Germinal center (tissue), 1 donor: ENCODE results near the gene SFT2D1.
A peak's percentile ranks its signal among the peaks of the same experiment; 100 is the strongest.
"Not testable (repeated sequence)": the region's sequence is repeated elsewhere in the genome, so short reads cannot be mapped to it uniquely, and the experiment has no call there.

Source experiments
- DNase-seq: peaks from one replicate; pipeline ENCODE4 v3.0.0; 2012; ENCODE audit warnings: mixed read lengths, low spot score

Gene SFT2D1

DNA sequence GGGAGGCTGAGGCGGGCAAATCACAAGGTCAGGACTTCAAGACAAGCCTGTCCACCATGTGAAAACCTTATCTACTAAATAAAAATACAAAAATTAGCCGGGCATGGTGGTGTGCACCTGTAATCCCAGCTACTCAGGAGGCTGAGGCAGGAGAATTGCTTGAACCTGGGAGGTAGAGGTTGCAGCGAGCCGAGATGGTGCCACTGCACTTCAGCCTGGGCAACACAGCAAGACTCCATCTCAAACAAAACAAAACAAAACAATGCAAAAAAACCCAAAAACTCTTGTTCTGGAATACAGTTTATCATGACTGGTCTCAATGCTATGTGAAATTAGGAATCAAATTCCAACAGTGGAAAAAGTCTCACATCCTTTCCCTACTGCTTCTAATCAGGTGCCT, 20.1 kb upstream of the SFT2D1 start:
- not testable (repeated sequence) for DNase-seq

DNA sequence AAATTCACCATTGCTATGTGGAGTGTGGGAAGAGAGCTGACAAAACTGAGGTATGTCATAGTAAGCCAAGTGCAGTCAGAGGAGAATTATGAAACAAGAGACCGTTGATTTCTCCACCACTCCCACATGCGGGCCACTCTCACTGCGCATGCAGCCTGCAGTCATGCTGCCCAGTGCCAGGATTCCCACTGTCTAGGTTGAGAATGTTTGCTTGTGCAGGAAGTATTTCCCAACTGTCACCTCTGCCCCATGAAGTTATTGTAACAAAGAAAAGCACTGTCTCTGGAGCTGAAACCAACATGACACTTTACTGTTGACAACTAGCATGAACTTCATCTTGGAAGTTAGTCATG, 18.7 kb upstream of the SFT2D1 start:
- no peak for DNase-seq

DNA sequence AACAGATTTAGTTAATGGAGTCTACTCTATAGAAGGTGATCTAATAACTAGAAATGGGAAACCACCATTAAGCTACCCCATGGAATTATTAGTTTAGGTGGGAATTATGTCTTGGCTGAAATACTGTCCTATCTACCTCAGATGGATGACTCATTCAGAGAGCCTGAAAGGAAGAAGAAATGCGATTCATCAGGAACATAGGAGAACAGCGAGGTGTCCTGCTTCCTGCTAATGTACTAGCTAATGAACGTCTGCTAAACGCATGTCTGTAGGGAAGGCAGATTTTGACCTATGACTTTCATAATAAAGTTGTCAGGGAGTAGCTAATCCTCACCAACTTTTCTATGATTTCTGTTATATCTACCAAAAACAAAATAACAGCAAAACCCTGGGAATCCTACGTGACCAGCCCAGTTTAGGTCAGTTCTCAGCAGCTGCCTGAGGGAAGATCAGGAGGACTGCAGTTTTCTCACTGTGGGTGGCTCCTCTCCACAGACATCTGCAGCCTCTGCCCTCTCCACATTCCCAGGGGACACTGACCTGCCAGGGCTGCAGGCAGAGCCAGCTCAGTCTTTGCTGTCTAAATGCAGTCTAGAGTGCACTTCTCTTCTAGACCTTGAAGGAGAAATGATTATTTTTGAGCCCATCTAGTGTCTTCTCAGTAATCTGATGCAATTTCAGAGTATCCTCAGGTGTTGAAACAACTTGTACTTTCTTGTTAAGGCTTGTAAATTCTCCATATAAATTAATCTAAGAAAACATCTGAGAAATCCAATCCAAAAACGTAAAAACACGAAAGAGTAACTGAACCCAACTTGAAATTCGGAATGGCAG, 18.1 kb upstream of the SFT2D1 start:
- DNase-seq, result no peak

DNA sequence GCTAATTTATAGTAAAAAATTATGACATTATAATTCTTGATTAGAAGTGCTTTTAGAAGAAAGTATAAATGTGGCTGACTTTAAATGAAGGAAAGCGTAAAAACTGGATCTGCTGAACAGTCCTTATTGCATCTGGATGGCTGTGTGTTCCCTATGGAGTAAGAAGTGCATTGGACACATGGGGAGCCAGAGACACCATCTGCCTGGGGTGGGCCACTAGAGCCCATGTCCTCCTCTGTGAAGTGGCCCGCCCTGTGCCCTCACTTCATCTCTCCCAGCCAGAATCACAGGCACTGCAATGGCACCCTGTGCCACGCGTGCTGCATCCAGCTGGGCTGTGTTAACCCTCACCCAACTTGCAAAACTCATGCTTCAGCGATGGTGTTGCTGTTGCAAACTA, 13.2 kb upstream of the SFT2D1 start:
- DNase-seq, result no peak

DNA sequence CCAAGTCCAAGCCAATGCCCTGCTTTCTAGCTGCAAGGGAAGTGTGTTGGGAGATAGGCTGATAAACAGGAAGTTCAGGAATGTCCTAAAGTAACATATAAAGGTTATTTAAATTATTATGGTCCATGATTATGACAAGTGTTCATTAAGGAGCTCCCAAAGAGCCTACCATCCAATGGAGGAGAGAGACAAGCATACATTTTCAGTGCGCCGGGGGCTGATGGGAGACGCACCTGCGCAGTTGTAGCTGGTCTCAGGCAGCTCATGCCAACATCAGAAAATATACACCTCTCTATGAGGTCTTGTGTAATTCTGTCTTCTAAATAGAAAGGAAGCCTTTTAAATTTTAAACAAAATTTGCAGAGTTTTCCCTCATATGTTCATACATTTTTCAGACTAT, 12.6 kb upstream of the SFT2D1 start:
- DNase-seq, result no peak

DNA sequence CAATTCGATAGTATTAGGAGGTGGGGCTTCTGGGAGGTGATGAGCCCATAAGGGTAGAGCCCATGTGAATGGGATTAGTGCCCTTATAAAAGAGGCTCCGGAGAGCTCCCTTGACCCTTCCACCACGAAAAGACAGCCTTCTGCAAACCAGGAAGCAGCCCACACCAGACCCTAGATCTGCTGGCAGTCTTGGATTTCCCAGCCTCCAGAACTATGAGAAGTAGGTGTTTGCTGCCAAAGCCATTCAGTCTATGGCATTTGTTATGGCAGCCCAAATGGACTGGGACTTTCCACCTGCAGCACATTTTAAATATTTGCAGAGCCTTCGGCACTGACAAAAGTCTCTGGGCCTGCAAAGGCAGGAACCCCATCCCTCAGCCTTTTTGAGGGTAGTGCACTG, 11.8 kb upstream of the SFT2D1 start:
- no peak for DNase-seq

DNA sequence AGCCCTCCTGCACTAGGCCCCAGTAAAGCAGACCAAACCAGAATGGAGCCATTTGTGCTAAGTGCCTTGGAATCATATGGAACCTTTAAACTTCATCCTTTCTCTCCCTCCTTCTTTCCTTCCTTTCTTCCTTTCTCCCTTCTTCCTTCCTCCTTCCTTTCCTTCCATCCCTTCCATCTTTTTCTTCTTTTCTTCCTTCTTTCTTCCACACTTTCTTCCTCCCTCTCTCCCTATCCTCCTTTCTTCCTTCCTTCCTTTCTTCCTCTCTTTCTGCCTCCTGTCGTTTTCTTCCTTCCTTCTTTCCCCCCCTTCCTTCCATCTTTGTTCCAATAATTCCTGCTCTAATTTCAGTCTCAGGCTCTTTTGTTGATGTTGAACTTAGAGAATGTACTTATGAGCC, 11.2 kb upstream of the SFT2D1 start:
- DNase-seq, result no peak

DNA sequence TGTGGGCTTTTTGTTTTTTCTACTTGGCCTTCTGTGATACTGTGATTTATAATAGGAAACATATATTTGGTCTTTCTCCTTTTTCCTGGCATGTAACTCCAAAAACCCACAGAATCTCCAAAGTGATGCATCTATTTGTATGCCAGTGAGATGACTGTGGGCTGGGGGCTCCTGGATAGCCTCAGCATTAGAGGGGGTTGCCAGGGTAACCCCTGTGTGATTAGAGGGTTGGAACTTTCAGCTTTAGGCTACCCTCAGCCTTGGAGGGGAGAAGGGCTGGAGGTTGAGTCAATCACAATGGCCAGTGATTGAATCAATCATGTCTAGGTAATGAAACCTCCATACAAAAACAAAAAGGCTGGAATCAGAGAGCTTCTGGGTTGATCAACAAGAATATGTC, 10.6 kb upstream of the SFT2D1 start:
- DNase-seq, result no peak

DNA sequence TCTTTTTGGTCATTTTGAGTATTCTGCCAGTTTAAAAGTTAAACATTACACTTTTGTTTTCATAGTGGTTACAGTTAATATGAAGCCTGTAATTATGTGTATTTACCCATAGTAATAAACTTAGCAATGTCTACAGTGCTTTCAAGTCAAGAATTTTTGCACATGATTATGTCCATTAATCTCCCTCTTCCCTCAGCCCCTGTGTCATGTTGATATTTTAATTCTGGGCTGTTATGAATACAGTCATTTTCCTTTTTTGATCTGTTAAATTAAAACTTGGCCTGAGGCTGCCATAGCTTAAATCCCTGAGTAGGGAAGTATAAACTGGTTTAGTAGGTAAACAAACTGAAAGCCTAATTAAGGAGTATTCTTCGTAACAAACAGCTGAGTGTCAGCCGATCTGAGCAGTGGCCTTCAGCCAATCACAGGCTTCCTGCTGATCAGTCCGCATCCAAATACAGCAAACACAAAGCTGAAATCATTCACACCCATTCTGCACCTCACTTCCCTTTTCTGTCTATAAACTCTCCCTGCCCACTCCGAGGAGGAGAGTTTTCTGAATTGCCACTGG, 9.5 kb upstream of the SFT2D1 start:
- peak; percentile 78 for DNase-seq

DNA sequence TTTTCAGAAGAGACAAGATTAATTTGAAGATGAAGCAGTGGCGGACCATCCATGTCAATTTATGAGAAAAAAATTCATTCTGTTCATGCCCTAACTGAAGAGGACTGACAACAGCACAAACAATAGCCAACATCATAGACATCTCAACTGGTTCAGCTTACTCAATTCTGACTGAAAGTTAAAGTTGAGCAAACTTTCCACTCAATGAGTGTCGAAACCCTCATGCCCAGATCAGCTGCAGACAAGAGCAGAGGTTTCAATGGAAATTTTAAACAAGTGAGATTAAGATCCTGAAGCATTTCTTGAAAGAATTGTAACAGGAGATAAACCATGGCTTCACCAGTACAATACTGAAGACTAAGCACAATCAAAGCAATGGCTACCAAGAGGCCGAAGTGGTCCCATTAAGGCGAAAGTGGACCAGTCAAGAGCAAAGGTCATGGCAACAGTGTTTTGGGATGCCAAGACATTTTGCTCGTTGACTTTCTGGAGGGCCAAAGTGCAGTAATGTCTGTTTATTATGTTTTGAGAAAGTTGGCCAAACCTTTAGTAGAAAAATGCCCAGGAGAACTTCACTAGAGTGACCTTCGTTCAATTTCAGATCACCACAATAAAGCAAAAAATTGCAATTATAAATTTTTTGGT, 6.1 kb upstream of the SFT2D1 start:
- no peak for DNase-seq

DNA sequence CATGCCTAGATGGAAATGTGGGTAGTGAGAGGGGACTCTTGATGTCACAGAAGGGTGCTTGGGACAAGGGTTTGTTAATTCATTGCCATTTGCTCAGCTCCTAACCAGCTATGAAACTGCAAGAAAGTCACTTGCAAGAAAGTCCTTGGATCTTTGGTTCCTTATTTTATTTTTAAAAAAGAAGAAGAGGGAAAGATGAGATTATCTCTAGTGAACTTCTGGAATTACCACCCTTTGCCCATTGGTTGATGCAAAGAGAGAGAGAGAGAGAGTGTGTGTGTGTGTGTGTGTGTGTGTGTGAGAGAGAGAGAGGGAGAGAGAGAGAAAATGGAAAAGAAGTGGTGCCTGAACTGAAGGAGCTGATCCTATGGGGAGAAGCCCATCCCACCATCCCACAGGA, 4.6 kb upstream of the SFT2D1 start:
- DNase-seq, result no peak

DNA sequence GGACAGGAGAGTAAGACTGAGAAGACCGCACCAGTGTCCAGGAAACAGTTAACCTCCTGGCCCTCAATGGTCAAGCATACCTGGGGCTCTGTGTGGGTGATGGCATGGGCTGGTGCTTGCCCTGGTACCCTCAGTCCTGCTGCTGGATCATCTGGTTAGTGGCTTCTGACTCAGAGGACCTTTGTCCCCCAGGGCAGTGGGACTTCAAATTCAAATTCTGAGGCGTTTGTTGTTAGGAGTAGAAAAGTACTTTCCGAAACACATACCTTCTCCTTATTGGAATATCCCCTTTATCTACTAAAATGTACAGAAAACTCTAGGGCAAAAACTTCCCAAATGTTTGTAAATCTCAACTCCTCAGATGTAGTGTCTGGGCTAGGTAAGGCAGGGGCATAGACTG, 4.1 kb upstream of the SFT2D1 start:
- no peak for DNase-seq

DNA sequence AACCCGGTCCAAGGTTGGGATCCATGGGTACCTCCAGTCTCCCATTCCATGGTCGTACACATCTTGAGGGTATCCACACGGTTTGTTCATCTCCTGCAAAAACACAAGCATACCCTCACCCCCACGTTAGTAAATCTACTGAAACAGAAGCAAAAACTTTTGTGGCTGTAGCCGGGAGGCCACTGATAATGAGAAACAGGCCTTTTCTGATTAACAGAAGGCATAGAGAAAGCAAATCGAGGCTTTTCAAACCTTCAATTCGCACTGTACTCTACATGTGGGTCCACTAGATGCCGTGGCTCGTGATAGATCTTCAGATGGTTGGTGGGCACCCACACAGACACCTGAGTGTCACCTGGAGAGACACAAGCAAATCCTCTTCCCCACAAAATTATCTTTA, 3.3 kb upstream of the SFT2D1 start:
- not testable (repeated sequence) for DNase-seq

DNA sequence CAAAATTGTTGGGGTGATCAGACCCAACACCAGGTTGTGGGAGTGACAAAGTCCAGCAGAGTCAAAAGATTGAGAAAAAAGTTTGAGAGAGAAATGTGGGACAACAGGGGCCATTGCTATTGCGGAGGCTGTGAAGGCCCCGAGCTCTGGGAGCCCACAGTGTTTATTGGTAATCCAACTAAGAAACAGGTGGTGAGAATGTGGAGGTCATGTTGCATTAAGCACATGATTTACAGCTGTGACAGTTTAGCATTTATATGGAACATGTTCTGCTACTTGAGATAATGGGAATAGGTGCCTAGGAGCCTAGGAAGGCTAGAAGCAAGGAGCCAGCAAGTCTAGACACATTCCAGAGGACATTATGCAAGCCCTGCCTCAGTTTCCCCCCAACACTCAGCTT, 2.6 kb upstream of the SFT2D1 start:
- DNase-seq, result not testable (repeated sequence)

DNA sequence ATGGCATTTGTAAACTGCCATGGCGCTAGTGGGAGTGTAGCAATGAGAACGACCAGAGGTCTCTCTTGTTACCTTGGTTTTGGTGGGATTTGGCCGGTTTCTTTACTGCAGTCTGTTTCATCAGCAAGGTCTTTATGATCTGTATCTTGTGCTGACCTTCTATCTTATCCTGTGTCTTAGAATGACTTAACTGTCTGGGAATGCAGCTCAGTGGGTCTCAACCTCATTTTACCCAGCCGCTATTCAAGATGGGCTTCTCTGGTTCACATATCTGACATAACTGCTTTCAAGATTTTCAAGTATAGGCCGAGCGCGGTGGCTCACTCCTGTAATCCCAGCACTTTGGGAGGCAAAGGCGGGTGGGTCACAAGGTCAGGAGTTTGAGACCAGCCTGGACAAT, 1.9 kb upstream of the SFT2D1 start:
- no peak for DNase-seq

DNA sequence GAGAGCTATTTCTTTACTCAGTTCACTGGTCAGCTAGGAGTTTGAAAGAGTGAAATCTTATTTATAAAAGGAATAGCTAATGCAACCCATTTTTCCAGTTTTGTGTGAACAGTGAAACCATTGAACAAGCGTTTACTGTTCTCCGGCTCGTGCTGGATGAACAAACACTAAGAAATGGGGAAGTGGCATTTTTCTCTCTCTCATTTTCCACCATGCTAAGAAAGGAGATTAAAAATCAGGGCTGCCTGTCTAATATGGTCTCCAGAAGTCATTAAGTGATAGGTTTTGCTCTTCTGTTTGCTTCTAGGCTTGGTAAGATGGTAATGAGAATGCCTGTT, 774 bp upstream of the SFT2D1 start:
- DNase-seq, result peak; percentile 58

DNA sequence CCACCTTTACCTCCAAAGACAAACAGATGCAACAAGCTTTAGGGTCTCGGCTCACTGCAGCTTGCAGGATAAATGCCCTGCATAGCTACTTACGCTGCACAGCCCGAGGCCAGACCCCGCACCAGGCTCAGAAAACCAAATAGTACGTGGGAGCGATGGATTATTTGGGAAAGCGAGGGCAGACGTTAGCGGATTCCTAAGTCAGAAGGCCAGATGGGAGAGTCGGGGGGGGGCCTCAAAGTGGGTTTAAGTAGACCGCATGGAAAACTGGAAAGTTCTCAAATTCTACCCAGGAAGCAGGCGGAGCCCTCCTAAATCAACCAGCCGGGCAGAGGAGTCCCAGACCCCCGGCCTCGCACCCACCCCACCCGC, 382 bp downstream of the SFT2D1 start:
- DNase-seq, result no peak

DNA sequence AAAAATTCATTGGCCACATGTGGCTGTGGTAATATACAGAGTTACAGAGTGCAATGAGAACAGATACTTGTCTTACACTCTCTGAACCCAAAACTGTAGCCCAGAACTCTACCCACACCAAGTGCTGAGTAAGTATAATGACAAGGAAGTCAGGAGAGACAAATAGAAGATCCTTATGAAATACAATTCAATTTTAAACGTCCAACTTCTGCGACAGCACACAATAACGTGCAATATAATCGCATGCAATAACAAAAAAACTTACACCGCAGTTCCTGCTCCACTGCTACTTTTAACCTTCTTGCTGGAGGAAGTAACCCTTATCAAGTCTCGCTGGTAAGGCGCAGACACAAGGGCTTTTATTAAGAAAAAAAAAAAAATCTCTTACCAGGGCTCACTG, 881 bp downstream of the SFT2D1 start:
- peak; percentile 28 for DNase-seq

DNA sequence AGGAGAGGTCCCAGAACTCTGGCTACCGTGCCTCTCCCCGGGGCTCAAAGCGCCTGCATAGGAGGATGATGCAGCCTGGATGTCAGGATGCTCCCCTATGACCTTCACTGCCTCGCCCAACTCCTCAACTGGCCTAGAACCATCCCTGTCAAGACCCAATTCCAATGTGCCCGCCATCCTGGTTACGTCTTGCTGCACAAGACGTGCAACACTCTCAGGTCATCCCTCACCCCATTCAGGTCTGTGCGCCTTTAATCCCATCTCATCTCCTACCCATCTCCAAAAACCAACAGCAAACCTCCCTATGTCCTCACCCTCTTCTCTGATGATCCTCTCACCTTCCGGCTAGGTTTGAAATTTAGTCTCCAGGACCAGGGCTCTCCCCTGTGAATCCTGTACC, 3.5 kb downstream of the SFT2D1 start:
- no peak for DNase-seq

DNA sequence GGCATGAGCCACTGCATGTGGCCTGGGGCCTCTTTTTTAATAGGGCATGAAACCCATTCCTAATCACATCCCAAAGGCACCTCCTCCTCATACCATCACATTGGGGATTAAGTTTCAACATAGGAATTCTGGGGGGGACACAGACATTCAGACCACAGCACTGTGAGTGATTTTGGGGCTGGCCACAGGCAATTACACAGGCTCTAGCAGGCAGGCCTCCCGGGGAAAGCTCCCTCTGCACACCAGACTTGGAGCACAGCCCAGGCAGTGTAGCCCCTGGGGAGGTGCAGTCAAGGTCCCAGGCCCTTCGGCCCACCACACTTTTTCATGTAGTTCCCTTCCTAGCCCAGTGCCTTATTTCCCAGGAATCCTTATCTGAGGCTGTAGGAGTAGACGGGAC, 5.5 kb downstream of the SFT2D1 start:
- DNase-seq, result no peak

DNA sequence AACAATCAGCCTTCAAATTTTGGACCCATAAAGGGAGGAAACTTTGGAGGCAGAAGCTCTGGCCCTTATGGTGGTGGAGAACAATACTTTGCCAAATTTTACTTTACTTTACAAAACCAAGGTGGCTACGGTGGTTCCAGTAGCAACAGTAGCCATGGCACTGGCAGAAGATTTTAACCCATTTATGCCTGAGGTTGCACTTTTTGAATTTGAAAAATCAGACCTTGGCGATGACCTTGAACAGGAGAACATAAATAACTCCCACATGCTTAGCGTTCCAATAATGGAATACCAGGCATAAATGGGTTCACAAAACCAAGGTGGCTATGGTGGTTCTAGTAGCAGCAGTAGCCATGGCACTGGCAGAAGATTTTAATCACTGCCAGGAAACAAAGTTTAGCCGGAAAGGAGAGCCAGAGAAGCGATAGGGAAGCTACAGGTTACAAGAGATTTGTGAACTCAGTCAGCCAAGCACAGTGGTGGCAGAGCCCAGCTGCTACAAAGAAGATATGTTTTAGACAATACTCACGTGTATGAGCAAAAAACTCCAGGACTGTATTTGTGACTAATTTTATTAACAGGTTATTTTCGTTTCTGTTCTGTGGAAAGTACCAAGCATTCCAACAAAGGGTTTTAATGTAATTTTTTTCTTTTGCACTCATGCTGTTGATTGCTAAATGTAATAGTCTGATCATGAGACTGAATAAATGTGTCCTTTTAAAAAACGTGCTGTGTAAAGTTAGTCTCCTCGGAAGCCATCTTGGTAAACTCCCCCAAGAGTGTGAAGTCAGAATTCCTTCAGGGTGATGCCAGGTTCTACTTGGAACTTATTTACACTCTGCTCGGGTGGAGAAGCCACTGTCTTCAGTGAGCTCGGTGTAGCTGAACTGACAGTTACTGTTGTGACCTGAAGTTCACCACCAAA, 6.7 kb downstream of the SFT2D1 start:
- DNase-seq, result no peak

DNA sequence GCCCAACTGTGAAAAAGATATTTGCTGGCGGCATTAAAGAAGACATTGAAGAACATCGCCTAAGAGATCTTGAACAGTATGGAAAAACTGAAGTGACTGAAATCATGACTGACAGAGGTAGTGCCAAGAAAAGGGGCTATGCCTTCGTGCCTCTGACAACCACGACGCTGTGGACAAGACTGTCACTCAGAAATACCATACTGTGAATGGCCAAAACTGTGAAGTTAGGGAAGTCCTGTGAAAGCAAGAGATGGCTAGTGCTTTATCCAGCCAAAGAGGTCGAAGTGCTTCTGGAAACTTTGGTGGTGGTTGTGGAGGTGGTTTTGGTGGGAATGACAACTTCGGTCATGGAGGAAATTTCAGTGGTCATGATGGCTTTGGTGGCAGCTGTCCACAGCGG, 7.5 kb downstream of the SFT2D1 start:
- DNase-seq, result no peak
